ENCODE results near the gene WDFY4.

The WDFY4 gene

GRCh38 chr10:48749254-48749787, 64.6 kb downstream of the WDFY4 start:
- H3K4me2 ChIP-seq (ENCODE audit: low read depth, low read length, poor library complexity, severe bottlenecking): no peak overlapping the region
- H3F3A ChIP-seq (ENCODE audit: low read depth): no peaks in the 10 kb centered on the region
- no peak overlapping the region for H2AFZ ChIP-seq (ENCODE audit: low read length)
- no peaks in the 10 kb centered on the region for H4K20me1 ChIP-seq (ENCODE audit: insufficient read depth, low read length, poor library complexity, severe bottlenecking)
- no peaks in the 10 kb centered on the region for H3K4me1 ChIP-seq (ENCODE audit: insufficient read depth, low read length, poor library complexity, severe bottlenecking)
- no peaks in the 10 kb centered on the region; the same call in 1 of the 2 replicates for H3K9me3 ChIP-seq (ENCODE audit: insufficient read depth, low read depth, low read length)
- H3K9ac ChIP-seq (ENCODE audit: low read depth, low read length, poor library complexity, severe bottlenecking): no peak overlapping the region
- H3K4me3 ChIP-seq (ENCODE audit: low read length, poor library complexity, severe bottlenecking): no peak overlapping the region
- no peaks in the 10 kb centered on the region for H3K79me2 ChIP-seq (ENCODE audit: insufficient read depth, low read length)
- H3K9me2 ChIP-seq (replicated peaks; ENCODE audit: low read depth, low read length): no peaks in the 10 kb centered on the region
- peaks cover 6% of the 10 kb centered on the region for H3K27me3 ChIP-seq (ENCODE audit: insufficient read depth, low read length, poor library complexity, severe bottlenecking)
- no peak for TF ChIP-seq EZH2phosphoT487 (IDR thresholded peaks at IDR 0.05; ENCODE audit: borderline replicate concordance)
- no peak for TF ChIP-seq CTCF (conservative IDR thresholded peaks at IDR 0.05; ENCODE audit: low read length)
- no peaks in the 10 kb centered on the region for H3K36me3 ChIP-seq (ENCODE audit: insufficient read depth, low read length)

- no peaks in the 10 kb centered on the region for H3K4me1 ChIP-seq (ENCODE audit: insufficient read depth, low read length, poor library complexity, severe bottlenecking)
- H4K20me1 ChIP-seq (ENCODE audit: insufficient read depth, low read length, poor library complexity, severe bottlenecking): no peaks in the 10 kb centered on the region
- H3F3A ChIP-seq (ENCODE audit: low read depth): no peaks in the 10 kb centered on the region
- no peak overlapping the region for H3K4me3 ChIP-seq (ENCODE audit: low read length, poor library complexity, severe bottlenecking)
- H3K4me2 ChIP-seq (ENCODE audit: low read depth, low read length, poor library complexity, severe bottlenecking): no peak overlapping the region
- no peak overlapping the region for H3K9ac ChIP-seq (ENCODE audit: low read depth, low read length, poor library complexity, severe bottlenecking)
- H3K36me3 ChIP-seq (ENCODE audit: insufficient read depth, low read length): no peaks in the 10 kb centered on the region
- no peaks in the 10 kb centered on the region for H3K79me2 ChIP-seq (ENCODE audit: insufficient read depth, low read length)
- H3K27me3 ChIP-seq (ENCODE audit: insufficient read depth, low read length, poor library complexity, severe bottlenecking): peaks cover 6% of the 10 kb centered on the region
- H3K9me3 ChIP-seq (ENCODE audit: insufficient read depth, low read depth, low read length): no peaks in the 10 kb centered on the region; the same call in 1 of the 2 replicates
- H2AFZ ChIP-seq (ENCODE audit: low read length): no peak overlapping the region
- no peak for TF ChIP-seq CTCF (conservative IDR thresholded peaks at IDR 0.05; ENCODE audit: low read length)
- TF ChIP-seq EZH2phosphoT487 (IDR thresholded peaks at IDR 0.05; ENCODE audit: borderline replicate concordance): no peak
- no peaks in the 10 kb centered on the region for H3K9me2 ChIP-seq (replicated peaks; ENCODE audit: low read depth, low read length)
Observed at GRCh38 chr10:48750019-48750418, 65.3 kb downstream of the WDFY4 start.

GRCh38 chr10:48750991-48751390, 66.3 kb downstream of the WDFY4 start:
- no peaks in the 10 kb centered on the region for H3K4me1 ChIP-seq (ENCODE audit: insufficient read depth, low read length, poor library complexity, severe bottlenecking)
- TF ChIP-seq CTCF (conservative IDR thresholded peaks at IDR 0.05; ENCODE audit: low read length) (no peak), EZH2phosphoT487 (IDR thresholded peaks at IDR 0.05; ENCODE audit: borderline replicate concordance) (no peak)
- no peaks in the 10 kb centered on the region for H4K20me1 ChIP-seq (ENCODE audit: insufficient read depth, low read length, poor library complexity, severe bottlenecking)
- no peak overlapping the region for H3K4me3 ChIP-seq (ENCODE audit: low read length, poor library complexity, severe bottlenecking)
- no peaks in the 10 kb centered on the region for H3K9me2 ChIP-seq (replicated peaks; ENCODE audit: low read depth, low read length)
- H3F3A ChIP-seq (ENCODE audit: low read depth): no peaks in the 10 kb centered on the region
- peaks cover 6% of the 10 kb centered on the region for H3K27me3 ChIP-seq (ENCODE audit: insufficient read depth, low read length, poor library complexity, severe bottlenecking)
- H3K79me2 ChIP-seq (ENCODE audit: insufficient read depth, low read length): no peaks in the 10 kb centered on the region
- H3K36me3 ChIP-seq (ENCODE audit: insufficient read depth, low read length): no peaks in the 10 kb centered on the region
- no peaks in the 10 kb centered on the region; the same call in 1 of the 2 replicates for H3K9me3 ChIP-seq (ENCODE audit: insufficient read depth, low read depth, low read length)
- no peak overlapping the region for H3K9ac ChIP-seq (ENCODE audit: low read depth, low read length, poor library complexity, severe bottlenecking)
- H3K4me2 ChIP-seq (ENCODE audit: low read depth, low read length, poor library complexity, severe bottlenecking): no peak overlapping the region
- H2AFZ ChIP-seq (ENCODE audit: low read length): no peak overlapping the region
